ENCODE measurements around the gene CUL5.
A peak's percentile ranks its signal among the peaks of the same experiment; 100 is the strongest.
"Not testable (repeated sequence)": the region's sequence is repeated elsewhere in the genome, so short reads cannot be mapped to it uniquely, and the experiment has no call there.

CUL5 gene

GRCh38 chr11:108025387-108026080, 16.8 kb downstream of the CUL5 start:
- DNase-seq: no peak

- DNase-seq: no peak
Observed at GRCh38 chr11:108027057-108027456, 18.4 kb downstream of the CUL5 start.

GRCh38 chr11:108028822-108029441, 20.2 kb downstream of the CUL5 start:
- DNase-seq: not testable (repeated sequence)

GRCh38 chr11:108031604-108032003, 22.9 kb downstream of the CUL5 start:
- not testable (repeated sequence) for DNase-seq

GRCh38 chr11:108032800-108033199, 24.1 kb downstream of the CUL5 start:
- DNase-seq: no peak

- DNase-seq: no peak
Observed at GRCh38 chr11:108034034-108034433, 25.3 kb downstream of the CUL5 start.

- no peak for DNase-seq
Observed at GRCh38 chr11:108034952-108035351, 26.3 kb downstream of the CUL5 start.

GRCh38 chr11:108035690-108036089, 27.0 kb downstream of the CUL5 start:
- no peak for DNase-seq

GRCh38 chr11:108037211-108037610, 28.5 kb downstream of the CUL5 start:
- no peak for DNase-seq

- DNase-seq: peak; percentile 63
Observed at GRCh38 chr11:108037636-108038035, 28.9 kb downstream of the CUL5 start.

- no peak for DNase-seq
Observed at GRCh38 chr11:108048269-108048668, 39.6 kb downstream of the CUL5 start.

GRCh38 chr11:108062336-108062735, 53.6 kb downstream of the CUL5 start:
- no peak for DNase-seq

GRCh38 chr11:108063410-108063809, 54.7 kb downstream of the CUL5 start:
- DNase-seq: no peak

- DNase-seq: peak; percentile 34
Observed at GRCh38 chr11:108069947-108070346, 61.2 kb downstream of the CUL5 start.

GRCh38 chr11:108084811-108085210, 76.1 kb downstream of the CUL5 start:
- DNase-seq: no peak

- DNase-seq: no peak
Observed at GRCh38 chr11:108085672-108086071, 77.0 kb downstream of the CUL5 start.

- no peak for DNase-seq
Observed at GRCh38 chr11:108092134-108092533, 83.4 kb downstream of the CUL5 start.

- DNase-seq: peak; percentile 72
Observed at GRCh38 chr11:108093128-108093904, 84.6 kb downstream of the CUL5 start.

GRCh38 chr11:108097179-108097578, 88.5 kb downstream of the CUL5 start:
- DNase-seq: no peak

- DNase-seq: no peak
Observed at GRCh38 chr11:108101090-108101775, 92.5 kb downstream of the CUL5 start.

- DNase-seq: no peak
Observed at GRCh38 chr11:108111126-108111525, 102.4 kb downstream of the CUL5 start.

GRCh38 chr11:108112057-108112456, 103.4 kb downstream of the CUL5 start:
- no peak for DNase-seq

- peak; percentile 84 for DNase-seq
Observed at GRCh38 chr11:108115500-108116140, 106.9 kb downstream of the CUL5 start.

Data from HCEC 1CT (cell line).